SK-N-SH (cell line): Measurements from ENCODE around the gene MYOM3. TPM values are rescaled to one million over a fixed set of nuclear protein-coding genes. Genes with fewer than 3 reads are reported as not detected.

Experiments used
- CTCF ChIA-PET: fragments of 300-600, 350-600 bp; formaldehyde crosslinking; extraction: SDS; loops from one replicate; lab custom pipeline; 2021; lab: Yijun Ruan, JAX
- POLR2A ChIA-PET: fragments of 350-600 bp; sonication (Branson Sonifier 250); formaldehyde crosslinking; extraction: SDS; loops from one replicate; lab custom pipeline; 2020; ENCODE audit warnings: antibody characterized with exemption, inconsistent platforms; lab: Yijun Ruan, JAX
- DNase-seq: peaks from one replicate; pipeline ENCODE4 v3.0.0; 2012
- H2AFZ ChIP-seq: fragments of 200-600 bp; sonication (generic); 2 replicates; pipeline ENCODE4 v1.8.1; 2016; ENCODE audit warnings: antibody characterized with exemption, mild to moderate bottlenecking, low read depth
- H3F3A ChIP-seq: fragments of 200-600 bp; sonication (generic); replicated peaks from 2 replicates; pipeline ENCODE3; 2016; ENCODE audit warnings: antibody characterized with exemption, mild to moderate bottlenecking; ENCODE audit not compliant: insufficient read depth
- H3K27ac ChIP-seq, 2 experiments: fragments of 200-500 bp in 1 of 2; fragments of 200-600 bp in 1 of 2; sonication (Bioruptor generic) in 1 of 2; sonication (generic), shearing (Covaris generic) in 1 of 2; 2 replicates each; pipeline versions ENCODE4 v1.5.1 to v1.6.1; 2014 to 2016; ENCODE audit warnings: low read depth in 2 of 2, inconsistent platforms in 1 of 2, low read length in 1 of 2, mild to moderate bottlenecking in 1 of 2, mixed read lengths in 1 of 2
- H3K27me3 ChIP-seq: fragments of 200-600 bp; sonication (generic), shearing (Covaris generic); 2 replicates; pipeline ENCODE4 v1.6.1; 2016; ENCODE audit warnings: mixed run types; ENCODE audit not compliant: insufficient read depth
- H3K36me3 ChIP-seq, 2 experiments: fragments of 200-500 bp in 1 of 2; fragments of 200-600 bp in 1 of 2; sonication (Bioruptor generic) in 1 of 2; sonication (generic) in 1 of 2; replicated peaks in 1 of 2; 2 replicates each; pipeline versions ENCODE3 to v1.5.1; 2014 to 2016; ENCODE audit warnings: low read length in 1 of 2, mild to moderate bottlenecking in 1 of 2; ENCODE audit not compliant: insufficient read depth in 2 of 2, control insufficient read depth in 1 of 2
- H3K4me1 ChIP-seq, 2 experiments: fragments of 200-500 bp in 1 of 2; fragments of 200-600 bp in 1 of 2; sonication (Bioruptor generic) in 1 of 2; sonication (generic), shearing (Covaris generic) in 1 of 2; 2 replicates each; pipeline versions ENCODE4 v1.5.1 to v1.6.1; 2014 to 2016; ENCODE audit warnings: low read depth in 1 of 2, low read length in 1 of 2, mixed run types in 1 of 2; ENCODE audit not compliant: insufficient read depth in 2 of 2, control insufficient read depth in 1 of 2
- H3K4me2 ChIP-seq: fragments of 200-600 bp; sonication (generic), shearing (Covaris generic); 2 replicates; pipeline ENCODE4 v1.6.1; 2017; ENCODE audit warnings: mixed run types
- H3K4me3 ChIP-seq, 2 experiments: fragments of 200-500 bp in 1 of 2; fragments of 200-600 bp in 1 of 2; sonication (Bioruptor generic) in 1 of 2; sonication (generic), shearing (Covaris generic) in 1 of 2; 2 replicates each; pipeline versions ENCODE4 v1.5.1 to v1.8.1; 2014 to 2016; ENCODE audit warnings: low read depth in 2 of 2, inconsistent platforms in 1 of 2, low read length in 1 of 2, mild to moderate bottlenecking in 1 of 2, mixed read lengths in 1 of 2, moderate library complexity in 1 of 2
- H3K79me2 ChIP-seq: fragments of 200-600 bp; sonication (generic); 2 replicates; pipeline ENCODE4 v1.8.1; 2017; ENCODE audit warnings: mild to moderate bottlenecking; ENCODE audit not compliant: insufficient read depth
- H3K9ac ChIP-seq: fragments of 200-600 bp; sonication (generic); 2 replicates; pipeline ENCODE4 v1.6.1; 2017; ENCODE audit warnings: mixed run types
- H3K9me2 ChIP-seq: fragments of 200-600 bp; sonication (generic); 2 replicates; pipeline ENCODE4 v1.6.1; 2017; ENCODE audit warnings: mixed run types
- H3K9me3 ChIP-seq: fragments of 200-600 bp; sonication (generic); 2 replicates; pipeline ENCODE4 v1.6.1; 2017; ENCODE audit warnings: mixed run types, mild to moderate bottlenecking, moderate library complexity
- H4K20me1 ChIP-seq: fragments of 200-600 bp; sonication (generic); 2 replicates; pipeline ENCODE4 v1.6.1; 2017; ENCODE audit warnings: mild to moderate bottlenecking, mixed run types; ENCODE audit not compliant: insufficient read depth
- ELF1 ChIP-seq: IDR thresholded peaks from 2 replicates; pipeline ENCODE4 v1.4.0; 2012
- EZH2phosphoT487 ChIP-seq: fragments of 200-600 bp; sonication (generic); IDR thresholded peaks from 2 replicates; pipeline ENCODE4 v1.6.1; 2017; ENCODE audit warnings: low read depth, mixed run types, mild to moderate bottlenecking, antibody characterized with exemption, moderate library complexity, borderline replicate concordance
- FOXJ3 ChIP-seq: sonication (generic); formaldehyde crosslinking; IDR thresholded peaks from 2 replicates; pipeline ENCODE4 v1.5.1; 2020; ENCODE audit warnings: mild to moderate bottlenecking, missing genetic modification reagents
- FOXM1 ChIP-seq: IDR thresholded peaks from 2 replicates; pipeline ENCODE4 v1.4.0; 2012; ENCODE audit warnings: low read depth, mild to moderate bottlenecking
- GABPA ChIP-seq: IDR thresholded peaks from 2 replicates; pipeline ENCODE4 v1.4.0; 2012; ENCODE audit warnings: low read depth, mild to moderate bottlenecking
- GATA2 ChIP-seq: sonication (generic); formaldehyde crosslinking; IDR thresholded peaks from 2 replicates; pipeline ENCODE4 v1.5.0; 2020; ENCODE audit warnings: mild to moderate bottlenecking, missing genetic modification reagents
- MEF2A ChIP-seq: IDR thresholded peaks from 2 replicates; pipeline ENCODE4 v1.4.0; 2012; ENCODE audit warnings: low read depth, borderline replicate concordance
- MXI1 ChIP-seq: IDR thresholded peaks from 2 replicates; pipeline ENCODE4 v1.6.1; 2012; ENCODE audit warnings: mild to moderate bottlenecking, low read depth, low read length, improper control_type of control experiment
- NFIC ChIP-seq: IDR thresholded peaks from 2 replicates; pipeline ENCODE4 v1.4.0; 2012; ENCODE audit warnings: borderline replicate concordance
- PBX3 ChIP-seq: IDR thresholded peaks from 2 replicates; pipeline ENCODE4; 2012
- POLR2AphosphoS5 ChIP-seq: IDR thresholded peaks from 2 replicates; pipeline ENCODE4 v1.6.1; 2012; ENCODE audit warnings: low read depth, low read length
- RCOR1 ChIP-seq: fragments of 150-350 bp; IDR thresholded peaks from 2 replicates; pipeline ENCODE4 v1.6.1; 2017; ENCODE audit warnings: antibody characterized with exemption, low read length
- RXRA ChIP-seq: IDR thresholded peaks from 2 replicates; pipeline ENCODE4 v1.4.0; 2012; ENCODE audit warnings: low read depth, mild to moderate bottlenecking, borderline replicate concordance
- SIN3A ChIP-seq: IDR thresholded peaks from 2 replicates; pipeline ENCODE4 v1.6.1; 2012; ENCODE audit warnings: low read depth, mild to moderate bottlenecking, low read length, moderate library complexity, borderline replicate concordance
- SMC3 ChIP-seq: IDR thresholded peaks from 2 replicates; pipeline ENCODE4 v1.6.1; 2012; ENCODE audit warnings: low read depth, low read length, improper control_type of control experiment
- TCF12 ChIP-seq: IDR thresholded peaks from 2 replicates; pipeline ENCODE4 v1.4.0; 2012
- TEAD4 ChIP-seq: IDR thresholded peaks from 2 replicates; pipeline ENCODE4 v1.4.0; 2012; ENCODE audit warnings: mild to moderate bottlenecking, borderline replicate concordance; ENCODE audit not compliant: insufficient read depth
- USF2 ChIP-seq: fragments of 150-350 bp; IDR thresholded peaks from 2 replicates; pipeline ENCODE4 v1.6.1; 2017; ENCODE audit warnings: antibody characterized with exemption, low read length, low read depth, borderline replicate concordance
- YY1 ChIP-seq: IDR thresholded peaks from 2 replicates; pipeline ENCODE4 v1.4.0; 2012; ENCODE audit warnings: low read depth, mild to moderate bottlenecking
- WGBS: methylation state at CpG from one replicate; pipeline ENCODE4 v1.1.6; 2017; ENCODE audit warnings: low lambda C conversion rate; 5-methylcytosine and 5-hydroxymethylcytosine counted together
- polyA plus RNA-seq, 3 experiments: library from polyadenylated mRNA; depleted of rRNA; stranded (reverse); fragments of >200 nt; gene quantifications; 2 replicates each; pipeline ENCODE4 v1.2.3, GENCODE V29; 2012
- TF ChIP-seq, protein P1 (sequence below): fragments of 200-600 bp; sonication (generic); IDR thresholded peaks from 2 replicates; pipeline ENCODE4 v1.6.1; 2017; ENCODE audit warnings: antibody characterized with exemption, mild to moderate bottlenecking, moderate library complexity
- TF ChIP-seq, protein P2 (sequence below): IDR thresholded peaks from 2 replicates; pipeline ENCODE4 v1.4.0; 2012; ENCODE audit warnings: low read depth
- TF ChIP-seq, protein P3 (sequence below): IDR thresholded peaks from 2 replicates; pipeline ENCODE4 v1.4.0; 2012; ENCODE audit warnings: low read depth, borderline replicate concordance
- TF ChIP-seq, protein P4 (sequence below): IDR thresholded peaks from 2 replicates; pipeline ENCODE4 v1.4.0; 2012; ENCODE audit warnings: low read depth, borderline replicate concordance

The MYOM3 gene
- polyA plus RNA-seq, 1 of the 3 experiments (the other 2 are of a cell fraction) = 0.02 TPM

DNA sequence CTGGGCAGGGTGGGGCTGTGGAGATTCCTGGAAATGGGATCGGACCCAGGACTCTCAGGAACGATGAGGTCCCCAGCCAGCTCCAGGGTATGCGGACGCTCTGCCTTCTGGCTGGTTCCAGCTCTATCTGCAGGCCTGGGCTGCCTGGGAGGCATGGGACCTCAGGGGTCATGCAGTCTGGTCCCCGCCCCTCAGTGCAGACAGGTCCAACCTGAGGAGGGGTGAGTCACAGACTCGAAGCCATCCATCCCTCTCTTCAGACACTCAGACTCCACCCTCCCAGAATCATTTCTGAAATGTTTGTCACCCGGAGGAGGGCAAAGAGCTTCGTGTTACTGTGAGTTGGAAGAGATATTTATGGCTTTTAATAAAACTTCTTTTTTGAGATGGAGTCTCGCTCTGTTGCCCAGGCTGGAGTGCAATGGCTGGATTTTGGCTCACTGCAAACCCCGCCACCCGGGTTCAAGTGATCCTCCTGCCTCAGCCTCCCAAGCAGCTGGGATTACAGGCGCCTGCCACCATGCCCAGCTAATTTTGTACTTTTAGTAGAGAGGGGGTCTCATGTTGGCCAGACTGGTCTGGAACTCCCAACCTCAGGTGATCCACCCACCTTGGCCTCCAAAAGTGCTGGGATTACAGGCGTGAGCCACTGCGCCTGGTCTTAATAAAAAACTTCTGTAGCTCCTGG, 5.9 kb upstream of the MYOM3 start (continued):
- TF ChIP-seq, protein P1, sequence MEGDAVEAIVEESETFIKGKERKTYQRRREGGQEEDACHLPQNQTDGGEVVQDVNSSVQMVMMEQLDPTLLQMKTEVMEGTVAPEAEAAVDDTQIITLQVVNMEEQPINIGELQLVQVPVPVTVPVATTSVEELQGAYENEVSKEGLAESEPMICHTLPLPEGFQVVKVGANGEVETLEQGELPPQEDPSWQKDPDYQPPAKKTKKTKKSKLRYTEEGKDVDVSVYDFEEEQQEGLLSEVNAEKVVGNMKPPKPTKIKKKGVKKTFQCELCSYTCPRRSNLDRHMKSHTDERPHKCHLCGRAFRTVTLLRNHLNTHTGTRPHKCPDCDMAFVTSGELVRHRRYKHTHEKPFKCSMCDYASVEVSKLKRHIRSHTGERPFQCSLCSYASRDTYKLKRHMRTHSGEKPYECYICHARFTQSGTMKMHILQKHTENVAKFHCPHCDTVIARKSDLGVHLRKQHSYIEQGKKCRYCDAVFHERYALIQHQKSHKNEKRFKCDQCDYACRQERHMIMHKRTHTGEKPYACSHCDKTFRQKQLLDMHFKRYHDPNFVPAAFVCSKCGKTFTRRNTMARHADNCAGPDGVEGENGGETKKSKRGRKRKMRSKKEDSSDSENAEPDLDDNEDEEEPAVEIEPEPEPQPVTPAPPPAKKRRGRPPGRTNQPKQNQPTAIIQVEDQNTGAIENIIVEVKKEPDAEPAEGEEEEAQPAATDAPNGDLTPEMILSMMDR = no peak
- TF ChIP-seq RXRA (no peak), FOXJ3 (no peak), MXI1 (no peak), YY1 (no peak), TCF12 (no peak), POLR2AphosphoS5 (no peak)
- TF ChIP-seq, protein P2, sequence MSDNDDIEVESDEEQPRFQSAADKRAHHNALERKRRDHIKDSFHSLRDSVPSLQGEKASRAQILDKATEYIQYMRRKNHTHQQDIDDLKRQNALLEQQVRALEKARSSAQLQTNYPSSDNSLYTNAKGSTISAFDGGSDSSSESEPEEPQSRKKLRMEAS = no peak

DNA sequence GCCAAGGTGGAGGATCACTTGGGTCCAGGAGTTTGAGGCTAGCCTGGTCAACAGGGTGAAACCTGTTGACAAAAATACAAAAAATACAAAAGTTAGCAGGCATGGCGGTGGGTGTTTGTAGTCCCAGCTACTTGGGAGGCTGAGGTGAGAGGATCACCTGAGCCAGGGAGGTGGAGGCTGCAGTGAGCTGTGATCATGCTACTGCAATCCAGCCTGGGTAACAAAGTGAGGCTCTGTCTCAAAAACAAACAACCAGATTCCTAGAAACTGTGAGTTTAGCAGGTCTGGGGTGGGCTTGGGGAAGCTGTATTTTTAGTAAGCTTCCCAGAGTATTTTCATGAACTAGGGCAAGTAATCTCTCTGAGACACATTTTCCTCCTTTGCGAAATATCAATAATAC, 5.2 kb upstream of the MYOM3 start:
- TF ChIP-seq GABPA (no peak), POLR2AphosphoS5 (no peak), EZH2phosphoT487 (no peak), MEF2A (no peak), NFIC (no peak), GATA2 (CRISPR knock-in tag) (no peak), PBX3 (no peak), ELF1 (no peak), SIN3A (no peak), SMC3 (no peak), RCOR1 (no peak), USF2 (no peak), FOXM1 (no peak), TEAD4 (no peak), TCF12 (no peak)
- TF ChIP-seq, protein P3, sequence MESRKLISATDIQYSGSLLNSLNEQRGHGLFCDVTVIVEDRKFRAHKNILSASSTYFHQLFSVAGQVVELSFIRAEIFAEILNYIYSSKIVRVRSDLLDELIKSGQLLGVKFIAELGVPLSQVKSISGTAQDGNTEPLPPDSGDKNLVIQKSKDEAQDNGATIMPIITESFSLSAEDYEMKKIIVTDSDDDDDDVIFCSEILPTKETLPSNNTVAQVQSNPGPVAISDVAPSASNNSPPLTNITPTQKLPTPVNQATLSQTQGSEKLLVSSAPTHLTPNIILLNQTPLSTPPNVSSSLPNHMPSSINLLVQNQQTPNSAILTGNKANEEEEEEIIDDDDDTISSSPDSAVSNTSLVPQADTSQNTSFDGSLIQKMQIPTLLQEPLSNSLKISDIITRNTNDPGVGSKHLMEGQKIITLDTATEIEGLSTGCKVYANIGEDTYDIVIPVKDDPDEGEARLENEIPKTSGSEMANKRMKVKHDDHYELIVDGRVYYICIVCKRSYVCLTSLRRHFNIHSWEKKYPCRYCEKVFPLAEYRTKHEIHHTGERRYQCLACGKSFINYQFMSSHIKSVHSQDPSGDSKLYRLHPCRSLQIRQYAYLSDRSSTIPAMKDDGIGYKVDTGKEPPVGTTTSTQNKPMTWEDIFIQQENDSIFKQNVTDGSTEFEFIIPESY = no peak
- TF ChIP-seq, protein P4, sequence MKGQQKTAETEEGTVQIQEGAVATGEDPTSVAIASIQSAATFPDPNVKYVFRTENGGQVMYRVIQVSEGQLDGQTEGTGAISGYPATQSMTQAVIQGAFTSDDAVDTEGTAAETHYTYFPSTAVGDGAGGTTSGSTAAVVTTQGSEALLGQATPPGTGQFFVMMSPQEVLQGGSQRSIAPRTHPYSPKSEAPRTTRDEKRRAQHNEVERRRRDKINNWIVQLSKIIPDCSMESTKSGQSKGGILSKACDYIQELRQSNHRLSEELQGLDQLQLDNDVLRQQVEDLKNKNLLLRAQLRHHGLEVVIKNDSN = no peak
- Histone ChIP-seq H3F3A (no peaks in the 10 kb centered on the region), H3K27ac (no peak overlapping the region), H3K36me3 (no peaks in the 10 kb centered on the region), H3K79me2 (no peaks in the 10 kb centered on the region), H3K27me3 (no peaks in the 10 kb centered on the region; the same call in 1 of the 2 replicates), H3K9me2 (no peaks in the 10 kb centered on the region), H3K9ac (no peak overlapping the region), H3K9me3 (no peaks in the 10 kb centered on the region), H3K4me3 (no peak overlapping the region), H3K4me2 (no peak overlapping the region), H3K4me1 (peaks cover 0 to 7% of the 10 kb centered on the region in 2 experiments; a peak in 1 of 4 replicates), H4K20me1 (no peaks in the 10 kb centered on the region), H2AFZ (no peak overlapping the region)
- ChIA-PET POLR2A (no interaction called here), CTCF (interaction anchor here (0.6 to 2.0 kb wide), 3 partner anchors 33 to 82 kb away, joined by 3 to 7 read pairs (median 3); no protein-coding TSS in a partner anchor)
- 91% methylated on average over 2 of the region's 2 CpGs for WGBS
- DNase-seq = no peak
